Stimulated activated CD4-positive, alpha-beta T cell treated with anti-CD3 and anti-CD28 coated beads, TNF-alpha, amount 100 ng/mL, for 1 hour (primary cell): ENCODE results near the gene DAB1.
"Not testable (repeated sequence)": the region's sequence is repeated elsewhere in the genome, so short reads cannot be mapped to it uniquely, and the experiment has no call there.

Source experiments
- DNase-seq, 3 donors: peaks; one replicate each; pipeline ENCODE4 v3.0.0-alpha.2; 2020; ENCODE audit warnings: low read depth in 3 of 3, low spot score in 1 of 3

The DAB1 gene

DNA sequence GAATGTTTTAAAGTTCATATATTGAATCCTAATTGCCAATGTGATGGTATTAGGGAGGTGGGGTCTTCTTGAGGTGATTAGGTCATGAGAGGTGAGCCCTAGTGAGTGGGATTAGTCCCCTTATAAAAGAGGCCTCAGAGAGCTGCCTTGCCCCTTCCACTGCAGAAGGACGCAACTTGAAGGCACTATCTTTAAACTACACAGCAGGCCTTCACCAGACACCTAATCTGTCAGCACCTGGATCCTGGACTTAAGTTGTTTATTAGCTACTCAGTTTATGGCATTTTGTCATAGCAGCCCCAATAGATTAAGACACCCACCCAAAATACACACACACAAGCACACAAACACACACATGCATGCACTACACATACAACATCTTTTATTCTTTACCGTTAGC lies 61.4 kb downstream of the DAB1 start:
- no peak for DNase-seq

DNA sequence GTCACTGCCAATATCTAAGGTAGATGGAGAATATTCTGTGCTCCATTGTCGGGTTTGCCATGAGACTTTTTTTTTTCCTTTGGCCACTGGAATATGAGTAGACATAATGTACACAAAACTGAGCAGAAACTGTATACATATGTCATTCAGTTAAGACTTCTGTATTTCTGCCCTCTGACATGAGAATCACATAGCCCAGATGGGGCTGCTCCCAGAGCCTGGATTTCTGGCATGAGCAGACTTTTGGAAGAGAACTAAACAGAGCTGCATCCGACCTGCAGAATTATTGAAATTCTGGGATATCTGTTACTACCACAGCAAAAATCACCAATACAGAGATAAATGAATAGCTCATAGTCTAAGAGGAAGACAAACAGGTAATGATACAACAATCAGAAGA lies 62.3 kb downstream of the DAB1 start:
- DNase-seq = no peak

DNA sequence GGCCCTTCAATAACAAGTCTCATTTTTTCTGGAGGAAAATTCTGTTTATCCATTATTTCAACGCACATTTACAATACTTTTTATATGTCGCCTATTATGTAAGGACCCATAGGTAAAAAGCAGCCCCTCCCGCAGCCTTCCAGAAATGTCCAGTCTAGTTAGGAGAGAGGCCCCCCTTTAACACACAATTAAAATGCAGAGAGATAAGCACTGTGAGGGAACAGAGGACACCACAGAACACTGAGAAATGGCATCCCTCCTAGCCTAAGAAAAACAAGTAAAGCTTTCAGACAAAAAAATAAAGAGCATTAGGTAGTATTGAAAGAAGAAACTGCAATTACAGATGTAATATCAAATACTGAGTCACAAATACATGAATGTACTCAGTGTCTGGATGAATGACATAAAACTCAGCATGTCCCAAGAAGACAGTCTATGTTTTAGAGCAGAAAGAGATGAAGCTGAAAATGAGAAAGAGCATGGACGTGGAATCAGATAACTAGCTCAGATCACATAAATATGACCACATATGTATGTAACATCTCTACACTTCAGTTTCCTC lies 62.9 kb downstream of the DAB1 start:
- DNase-seq = no peak

DNA sequence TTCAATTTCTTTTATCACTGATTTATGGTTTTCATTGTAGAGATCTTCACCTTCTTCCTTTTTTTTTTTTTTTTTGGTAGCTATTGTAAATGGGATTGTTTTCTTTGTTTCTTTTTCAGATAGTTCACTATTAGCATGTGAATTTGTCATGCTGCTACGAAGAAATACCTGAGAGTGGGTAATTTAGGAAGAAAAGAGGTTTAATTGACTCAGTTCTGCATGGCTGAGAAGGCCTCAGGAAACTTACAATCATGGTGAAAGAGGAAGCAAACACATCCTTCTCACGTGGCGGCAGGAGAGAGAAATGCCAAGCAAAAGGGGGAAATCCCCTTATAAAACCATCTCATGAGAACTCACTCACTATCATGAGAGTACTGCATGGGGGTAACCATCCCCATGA lies 66.4 kb downstream of the DAB1 start:
- DNase-seq = no peak

DNA sequence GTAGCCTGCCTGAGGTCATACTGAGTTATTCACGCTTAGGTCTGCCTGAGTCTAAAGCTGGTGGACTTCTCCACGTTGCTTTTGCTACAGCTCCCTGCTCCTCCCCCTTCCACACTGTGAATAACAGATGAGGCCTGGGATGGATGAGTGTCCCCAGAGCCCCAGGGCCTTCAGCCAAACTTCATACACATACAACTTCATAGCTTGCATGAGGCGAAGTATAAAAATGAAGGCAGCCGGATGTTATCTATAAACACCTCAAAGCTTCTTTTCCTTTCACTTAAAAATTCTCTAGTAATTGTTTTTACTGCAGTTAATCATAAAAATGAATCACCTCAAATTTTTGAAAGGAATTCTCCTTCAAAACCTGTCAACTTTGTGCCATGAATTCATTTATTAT lies 70.2 kb downstream of the DAB1 start:
- DNase-seq = no peak

DNA sequence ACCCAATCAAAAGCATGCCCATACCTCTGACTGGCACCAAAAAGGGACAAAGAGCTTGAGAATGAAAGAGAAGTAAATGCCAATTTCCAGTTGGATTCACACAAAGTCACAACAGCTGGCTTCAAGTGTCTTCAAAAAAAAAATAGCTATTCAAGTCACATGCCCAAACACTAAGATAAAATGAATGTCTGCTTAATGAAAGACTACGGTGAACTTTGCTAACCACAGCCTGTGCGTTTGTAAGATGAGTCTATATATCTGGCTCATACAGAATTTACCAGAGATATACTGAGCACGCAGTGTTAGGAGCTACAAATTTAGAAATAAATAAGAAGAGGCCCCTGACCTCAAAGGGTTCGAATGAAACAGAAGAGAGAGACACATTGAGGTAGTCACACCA lies 73.2 kb downstream of the DAB1 start:
- DNase-seq = no peak

DNA sequence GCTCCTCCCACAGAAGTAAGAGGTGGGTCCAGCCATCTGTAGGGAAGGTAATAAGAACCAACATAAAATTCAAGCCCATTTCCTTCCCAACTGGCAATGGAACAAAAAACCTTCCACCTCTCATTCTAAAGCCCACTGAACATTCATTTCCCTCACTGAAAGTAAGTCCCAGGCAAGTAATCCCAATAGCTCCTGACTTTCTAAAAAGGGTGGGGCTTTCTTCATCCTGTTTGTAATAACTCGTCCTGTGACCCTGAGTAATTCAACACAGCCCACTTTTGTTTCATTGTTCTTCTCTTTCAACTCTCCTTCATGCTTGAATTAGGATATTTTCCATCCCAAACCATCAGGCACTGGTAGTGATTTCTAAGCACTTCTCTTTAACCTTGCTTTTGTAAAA lies 74.9 kb downstream of the DAB1 start:
- DNase-seq = no peak

DNA sequence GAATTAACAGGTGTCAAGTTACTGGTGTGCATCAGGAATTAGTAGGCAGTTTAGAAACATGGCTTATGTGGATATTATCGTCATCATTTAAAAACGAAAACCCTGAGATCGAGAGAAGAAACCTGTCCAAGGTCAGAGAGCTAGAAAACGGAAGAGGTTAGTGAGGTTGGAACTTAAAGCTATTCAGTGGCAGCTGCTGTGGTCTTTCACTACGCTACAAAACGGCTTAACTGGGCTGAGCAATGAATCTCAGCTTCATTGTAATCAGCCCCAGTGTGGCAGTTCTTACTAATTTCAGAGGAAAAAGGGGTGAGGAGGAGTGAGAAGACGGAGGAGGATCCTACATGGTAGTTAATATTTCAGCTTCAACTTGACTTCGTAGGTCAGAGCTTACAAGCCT lies 77.9 kb downstream of the DAB1 start:
- DNase-seq = no peak

DNA sequence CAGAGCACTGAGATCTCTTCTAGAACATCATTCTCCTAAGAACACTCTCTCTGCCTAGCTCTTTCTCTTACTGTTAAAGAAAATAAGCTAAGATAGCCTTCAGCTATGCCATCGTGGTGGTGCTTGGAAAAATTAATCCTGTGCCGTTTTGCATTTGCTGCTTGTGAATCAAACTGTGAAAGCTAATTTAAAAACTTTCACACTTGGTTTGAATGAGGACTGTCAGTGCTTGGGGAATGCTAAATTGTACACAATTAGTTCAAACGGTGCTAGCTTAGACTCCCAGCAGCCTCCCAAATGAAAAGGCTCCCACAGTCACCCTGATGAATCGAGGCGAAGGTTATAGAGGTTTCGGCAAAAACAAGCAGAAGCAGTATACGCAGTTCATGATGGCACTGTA lies 79.6 kb downstream of the DAB1 start:
- DNase-seq = no peak

DNA sequence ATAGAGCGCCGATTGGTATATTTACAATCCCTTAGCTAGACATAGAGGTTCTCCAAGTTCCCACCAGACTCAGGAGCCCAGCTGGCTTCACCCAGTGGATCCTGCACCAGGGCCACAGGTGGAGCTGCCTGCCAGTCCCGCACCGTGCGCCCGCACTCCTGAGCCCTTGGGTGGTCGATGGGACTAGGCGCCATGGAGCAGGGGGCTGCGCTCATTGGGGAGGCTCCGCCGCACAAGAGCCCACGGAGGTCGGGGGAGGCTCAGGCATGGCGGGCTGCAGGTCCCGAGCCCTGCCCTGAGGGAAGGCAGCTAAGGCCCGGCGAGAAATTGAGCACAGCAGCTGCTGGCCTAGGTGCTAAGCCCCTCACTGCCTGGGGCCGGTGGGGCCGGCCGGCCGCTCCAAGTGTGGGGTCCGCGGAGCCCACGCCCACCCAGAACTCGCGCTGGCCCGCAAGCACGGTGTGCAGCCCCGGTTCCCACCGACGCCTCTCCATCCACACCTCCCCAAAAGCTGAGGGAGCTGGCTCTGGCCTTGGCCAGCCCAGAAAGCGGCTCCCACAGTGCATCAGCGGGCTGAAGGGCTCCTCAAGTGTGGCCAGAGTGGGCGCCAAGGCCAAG lies 80.5 kb downstream of the DAB1 start:
- not testable (repeated sequence) for DNase-seq

DNA sequence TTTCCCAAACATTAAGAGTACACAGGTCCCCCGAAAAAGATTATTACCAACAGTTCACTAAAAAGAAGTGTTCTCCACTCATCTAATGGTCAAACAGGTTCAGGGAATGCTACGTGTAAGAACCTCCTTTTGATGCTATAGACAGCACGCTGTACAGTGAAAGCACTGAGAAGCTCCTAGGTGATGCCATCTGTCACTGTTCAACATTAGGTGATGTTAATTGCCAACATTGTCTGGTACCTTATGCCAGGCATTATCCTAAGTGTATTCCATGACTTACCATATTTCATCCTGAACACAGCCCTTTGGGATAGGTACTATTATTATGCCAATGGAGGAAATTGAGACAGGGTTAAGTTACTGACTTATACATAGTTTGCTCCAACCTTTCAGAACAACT lies 82.1 kb downstream of the DAB1 start:
- DNase-seq = no peak

DNA sequence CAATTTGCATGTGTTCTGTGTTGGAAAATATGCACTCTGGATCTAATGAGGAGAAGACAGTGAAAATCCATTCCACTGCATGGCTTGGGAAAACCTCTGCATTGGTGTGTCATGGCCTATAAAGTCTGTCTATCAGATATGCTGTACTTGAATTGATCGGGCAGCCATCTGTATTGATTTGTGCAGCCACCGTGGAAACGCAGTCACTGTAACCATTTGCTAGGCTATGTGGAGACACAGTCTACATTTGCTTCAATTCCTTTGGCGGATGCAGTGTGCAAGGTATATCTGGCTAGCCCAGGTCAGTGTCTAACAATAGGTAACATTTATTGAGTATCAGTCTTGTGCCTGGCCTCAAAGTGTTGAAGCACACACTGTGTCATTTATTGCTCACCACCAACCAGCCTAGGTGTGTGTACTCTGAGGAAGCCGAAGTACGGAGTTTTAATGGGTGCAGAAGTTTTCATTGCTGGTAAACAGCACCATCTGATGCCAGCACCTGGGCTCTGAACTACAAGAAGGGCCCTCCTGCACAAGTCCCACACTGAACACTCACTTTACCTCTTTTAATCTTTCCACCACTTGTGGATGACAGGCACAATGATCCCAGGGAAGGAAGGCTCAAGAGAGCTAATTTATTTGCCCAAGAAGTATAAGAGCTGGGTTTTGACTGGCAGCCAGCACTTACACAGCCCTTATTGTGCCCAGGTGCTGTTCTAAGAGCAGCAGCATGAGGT lies 83.4 kb downstream of the DAB1 start:
- no peak for DNase-seq

DNA sequence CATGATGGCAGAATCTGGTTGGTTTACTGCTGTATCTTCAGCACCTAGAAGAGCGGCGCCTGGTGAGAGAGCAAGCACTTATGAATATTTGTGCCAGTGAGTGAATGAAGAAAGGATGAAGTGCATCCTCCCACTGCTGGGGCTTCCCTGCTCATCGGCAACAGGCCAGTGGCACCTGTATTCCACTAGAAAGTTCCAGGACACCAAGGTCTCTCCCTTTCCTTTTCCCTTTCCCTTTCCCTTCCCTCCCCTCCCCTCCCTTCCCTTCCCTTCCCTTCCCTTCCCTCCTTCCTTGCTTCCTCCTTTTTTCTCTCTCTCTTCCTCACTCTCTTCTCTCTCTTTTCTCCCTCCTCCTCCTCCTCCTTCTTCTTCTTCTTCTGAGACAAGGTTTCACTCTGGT lies 86.2 kb downstream of the DAB1 start:
- no peak for DNase-seq

DNA sequence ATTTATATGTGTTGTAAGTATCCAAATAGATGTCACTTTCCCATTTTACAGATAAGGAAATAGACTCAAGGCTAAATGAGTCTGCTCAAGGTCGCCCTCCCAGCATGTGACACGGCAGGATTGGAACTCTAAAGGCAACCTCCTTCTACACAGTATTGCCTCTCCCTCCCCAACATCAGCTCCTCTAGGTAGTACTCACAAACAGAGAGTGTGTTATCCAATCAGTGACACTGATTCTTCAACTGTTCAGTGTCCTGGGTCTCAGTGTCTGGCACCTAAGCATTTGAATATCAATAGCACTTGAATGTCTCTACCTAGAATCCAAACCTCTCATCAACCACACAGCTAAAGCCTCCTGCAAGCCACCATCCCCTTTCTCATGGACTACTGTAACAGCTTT lies 87.1 kb downstream of the DAB1 start:
- no peak for DNase-seq

DNA sequence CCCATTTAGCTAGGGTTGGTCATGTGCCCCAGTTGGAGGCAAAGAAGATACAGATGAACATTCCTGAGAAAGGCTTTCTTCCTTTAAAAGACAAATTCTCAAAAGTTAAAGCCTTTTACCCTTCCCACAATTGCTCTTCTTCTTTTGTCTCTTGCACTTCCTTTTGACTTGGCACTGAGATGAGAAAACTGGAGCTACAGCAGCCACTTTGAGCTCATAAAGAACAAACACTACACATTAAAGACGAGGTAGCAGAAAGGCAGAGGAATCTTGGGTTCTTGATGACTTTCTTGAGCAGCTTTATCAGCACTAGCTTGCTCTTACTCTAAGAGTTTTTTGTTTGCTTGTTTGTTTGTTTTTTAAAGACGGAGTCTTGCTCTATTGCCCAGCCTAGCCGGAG lies 92.2 kb downstream of the DAB1 start:
- no peak for DNase-seq

DNA sequence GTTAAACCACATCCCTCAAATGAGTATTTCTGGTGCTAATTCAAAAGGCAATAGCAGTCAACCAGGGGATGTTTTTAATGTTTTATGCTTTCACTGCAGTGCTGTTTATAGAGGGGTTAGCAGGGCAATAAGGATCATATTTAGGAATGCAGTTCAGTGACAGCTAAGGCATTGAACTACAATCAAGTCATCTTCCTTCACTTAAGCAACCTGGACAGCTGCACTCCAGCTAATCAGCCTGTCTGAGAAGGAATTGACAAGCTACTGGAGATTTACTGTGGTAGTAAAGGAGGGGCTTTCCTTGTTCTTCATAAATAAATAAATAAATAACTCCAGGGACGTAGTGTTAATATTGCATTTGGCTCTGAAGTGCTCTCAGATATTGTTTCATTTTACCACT lies 93.9 kb downstream of the DAB1 start:
- DNase-seq = no peak

DNA sequence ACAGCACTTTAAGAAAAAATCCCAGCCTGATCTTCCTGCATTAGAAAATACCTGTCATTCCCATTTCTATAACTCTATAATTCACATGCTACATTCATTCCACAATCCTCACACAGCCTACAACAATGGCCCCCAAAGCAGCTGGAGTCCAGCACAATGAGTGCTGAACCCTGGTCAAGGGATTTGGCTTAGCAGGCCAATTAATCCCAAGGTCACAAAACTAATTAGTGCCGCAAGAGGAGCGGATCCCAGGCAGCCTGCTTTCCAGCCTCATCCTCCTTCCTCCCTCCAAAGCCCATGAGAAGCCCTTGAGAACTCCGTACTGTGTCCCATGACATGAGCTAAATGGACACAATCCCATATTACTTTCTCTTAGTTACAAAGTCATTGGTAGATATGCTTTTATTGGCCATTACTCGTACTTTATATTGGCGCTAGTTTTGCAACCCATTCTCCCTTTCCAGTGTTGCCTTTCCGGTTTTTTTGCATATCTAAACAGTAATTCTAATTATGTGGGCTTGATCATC lies 94.8 kb downstream of the DAB1 start:
- no peak for DNase-seq

DNA sequence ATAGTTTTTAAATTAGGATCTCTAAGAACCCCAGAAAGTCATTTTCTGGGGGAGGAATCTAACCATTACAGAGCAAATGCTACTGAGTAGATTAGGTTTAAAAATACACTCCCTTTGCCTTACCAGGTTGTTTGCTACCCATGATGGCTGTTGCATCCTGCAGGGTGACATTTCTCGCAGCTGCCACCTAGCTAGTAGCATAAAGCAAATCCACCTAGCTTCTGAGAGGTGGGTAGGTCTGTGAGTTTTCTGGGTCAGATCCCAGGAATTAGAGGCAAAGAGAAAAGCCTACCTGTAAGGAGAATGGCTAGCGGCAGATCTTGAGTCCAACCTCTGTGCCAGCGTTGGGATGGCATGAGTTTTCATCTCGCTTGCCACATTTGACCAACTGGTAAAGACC lies 95.9 kb downstream of the DAB1 start:
- DNase-seq = no peak

DNA sequence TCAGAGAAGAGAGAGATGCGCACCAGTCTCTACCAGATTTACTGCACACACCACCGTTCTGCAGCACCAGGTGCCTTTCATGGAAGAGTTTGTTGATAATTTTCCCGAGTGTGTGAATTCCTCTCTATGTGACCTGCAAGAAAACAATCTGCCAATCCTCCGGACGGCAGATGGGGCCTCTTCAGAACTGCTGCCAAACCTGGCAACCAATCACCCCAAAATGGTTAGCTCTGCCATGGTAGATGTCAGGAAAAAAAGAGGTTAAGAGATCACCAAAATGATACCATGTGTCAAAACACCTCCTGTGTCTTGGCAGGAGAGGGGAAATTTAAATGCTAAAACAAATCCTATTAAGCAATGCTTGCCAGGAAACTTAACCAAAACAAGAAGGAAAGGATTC lies 96.5 kb downstream of the DAB1 start:
- DNase-seq = no peak

DNA sequence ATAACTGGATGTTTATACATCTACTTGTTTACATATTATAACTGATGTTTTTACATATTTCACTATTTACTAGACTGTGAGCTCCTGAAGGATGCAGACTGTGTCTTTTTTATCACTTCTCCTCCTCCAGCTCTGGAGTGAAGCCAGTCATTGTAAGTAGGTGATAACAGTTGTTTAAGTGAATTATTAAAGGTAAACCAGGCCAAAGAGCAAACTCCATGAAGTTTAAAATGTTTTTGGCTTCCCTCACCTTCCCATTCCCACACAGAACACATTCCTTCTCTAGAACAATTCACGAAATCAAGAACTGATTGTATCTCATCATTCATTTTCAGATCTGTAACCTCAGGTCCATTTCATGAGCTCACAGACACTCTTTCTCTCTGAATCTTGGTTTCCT lies 98.3 kb downstream of the DAB1 start:
- no peak for DNase-seq

DNA sequence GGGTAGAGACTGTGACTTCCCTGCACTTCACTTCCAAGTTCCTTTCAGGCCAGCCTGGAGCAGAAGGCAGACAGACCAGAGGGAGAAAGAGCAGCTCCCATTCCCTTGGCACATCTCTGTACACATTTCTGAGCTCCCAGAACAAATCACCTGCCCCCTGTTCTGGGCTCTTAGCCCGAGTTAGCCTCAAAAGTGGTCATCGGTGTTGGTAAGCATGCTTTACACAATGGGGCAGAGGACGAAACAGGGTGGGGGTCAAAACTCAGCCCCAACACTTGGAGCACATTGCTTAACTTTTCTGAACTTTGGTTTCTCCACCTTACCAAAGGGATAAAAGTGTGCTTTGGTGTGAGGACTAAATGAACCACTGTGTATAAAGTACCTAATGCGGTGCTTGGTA lies 98.7 kb downstream of the DAB1 start:
- no peak for DNase-seq

DNA sequence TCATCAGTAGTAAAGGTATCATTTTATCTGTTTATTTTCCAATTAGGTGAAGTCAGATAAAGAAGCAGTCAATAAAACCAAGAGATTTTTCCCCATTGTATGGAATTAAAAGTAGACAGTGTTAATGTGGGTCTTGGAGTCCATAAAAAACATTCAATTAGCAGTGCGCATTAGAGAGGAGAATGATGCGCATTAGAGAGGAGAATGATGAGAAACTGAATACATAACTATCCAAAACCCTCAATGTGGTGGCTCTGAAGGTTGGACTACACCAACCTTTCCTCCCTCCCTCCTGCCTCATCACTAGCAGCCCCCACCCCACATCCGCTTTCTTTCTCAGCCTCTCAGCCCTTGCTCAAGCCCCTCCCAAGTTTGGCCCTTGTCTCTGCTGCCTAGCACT lies 99.5 kb downstream of the DAB1 start:
- no peak for DNase-seq

DNA sequence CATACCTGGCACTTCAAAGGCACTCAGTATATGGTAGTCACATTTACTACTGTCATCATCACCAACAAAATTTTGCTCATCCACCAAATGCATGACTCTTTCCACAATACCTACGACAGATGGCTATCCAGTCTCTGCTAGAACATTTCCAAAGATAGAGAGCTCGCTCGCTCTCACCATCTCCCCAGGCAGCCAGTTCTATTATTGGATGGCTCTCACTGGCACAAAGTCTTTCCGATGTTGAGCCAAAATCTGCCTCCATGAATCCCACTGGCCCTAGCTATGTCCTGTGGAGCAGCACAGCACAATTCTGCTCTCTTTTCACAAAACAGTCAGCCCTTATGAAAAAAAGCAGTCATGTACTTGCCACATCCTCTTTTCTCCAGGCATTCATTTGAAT lies 102.1 kb downstream of the DAB1 start:
- no peak for DNase-seq
